ENCODE results near the gene ORM1.

Gene ORM1

DNA sequence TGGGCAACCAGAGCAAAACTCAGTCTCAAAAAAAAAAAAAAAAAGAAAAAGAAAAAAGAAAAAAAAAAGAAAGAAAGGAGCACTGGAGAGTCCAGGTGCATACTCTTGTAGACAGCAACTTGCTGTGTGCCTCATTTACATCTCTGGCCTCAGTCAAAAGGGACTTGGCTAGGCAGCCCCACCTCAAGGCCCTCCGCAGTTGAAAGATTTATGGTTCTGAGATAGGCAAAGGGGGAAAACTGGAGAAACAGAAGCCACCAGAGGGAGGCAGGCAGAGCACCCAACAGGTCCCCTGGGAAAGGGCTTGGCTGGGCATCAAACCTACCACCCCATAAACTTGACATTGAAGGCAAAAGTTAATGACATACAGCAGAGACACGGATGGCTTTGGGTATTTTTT is 12.8 kb downstream of the ORM1 start:
- TF ChIP-seq CTBP1 (IDR thresholded peaks at IDR 0.05; ENCODE audit: borderline replicate concordance) = no peak
- TF ChIP-seq LEF1 (IDR thresholded peaks at IDR 0.05; ENCODE audit: borderline replicate concordance) = no peak
- no peak for TF ChIP-seq L3MBTL2 (conservative IDR thresholded peaks at IDR 0.05)
- no peak for TF ChIP-seq ELF4 (IDR thresholded peaks at IDR 0.05)
- no peak for TF ChIP-seq BHLHE40 (IDR thresholded peaks at IDR 0.05; ENCODE audit: borderline replicate concordance)
- no peak for TF ChIP-seq HDGF (IDR thresholded peaks at IDR 0.05; ENCODE audit: borderline replicate concordance)
- no peak for TF ChIP-seq SP1 (IDR thresholded peaks at IDR 0.05)
- no peak for TF ChIP-seq FOXK2 (IDR thresholded peaks at IDR 0.05)
- no peak for TF ChIP-seq SUZ12 (IDR thresholded peaks at IDR 0.05)
- no peak for TF ChIP-seq ZNF384 (IDR thresholded peaks at IDR 0.05)
- TF ChIP-seq, protein P1, sequence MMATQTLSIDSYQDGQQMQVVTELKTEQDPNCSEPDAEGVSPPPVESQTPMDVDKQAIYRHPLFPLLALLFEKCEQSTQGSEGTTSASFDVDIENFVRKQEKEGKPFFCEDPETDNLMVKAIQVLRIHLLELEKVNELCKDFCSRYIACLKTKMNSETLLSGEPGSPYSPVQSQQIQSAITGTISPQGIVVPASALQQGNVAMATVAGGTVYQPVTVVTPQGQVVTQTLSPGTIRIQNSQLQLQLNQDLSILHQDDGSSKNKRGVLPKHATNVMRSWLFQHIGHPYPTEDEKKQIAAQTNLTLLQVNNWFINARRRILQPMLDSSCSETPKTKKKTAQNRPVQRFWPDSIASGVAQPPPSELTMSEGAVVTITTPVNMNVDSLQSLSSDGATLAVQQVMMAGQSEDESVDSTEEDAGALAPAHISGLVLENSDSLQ (IDR thresholded peaks at IDR 0.05) = no peak
- TF ChIP-seq ARNT (IDR thresholded peaks at IDR 0.05) = no peak
- no peak for TF ChIP-seq FOXA1 (IDR thresholded peaks at IDR 0.05)
- no peak for TF ChIP-seq TARDBP (IDR thresholded peaks at IDR 0.05)
- no peak for TF ChIP-seq FOXM1 (IDR thresholded peaks at IDR 0.05; ENCODE audit: borderline replicate concordance)
- no peak for DNase-seq (ENCODE audit: extremely low spot score)
- POLR2A ChIA-PET = no interaction called here
- CTCF ChIA-PET = interaction anchor here (0.7 kb wide), 1 partner anchor 283 kb away, joined by 6 read pairs; no protein-coding TSS in a partner anchor

DNA sequence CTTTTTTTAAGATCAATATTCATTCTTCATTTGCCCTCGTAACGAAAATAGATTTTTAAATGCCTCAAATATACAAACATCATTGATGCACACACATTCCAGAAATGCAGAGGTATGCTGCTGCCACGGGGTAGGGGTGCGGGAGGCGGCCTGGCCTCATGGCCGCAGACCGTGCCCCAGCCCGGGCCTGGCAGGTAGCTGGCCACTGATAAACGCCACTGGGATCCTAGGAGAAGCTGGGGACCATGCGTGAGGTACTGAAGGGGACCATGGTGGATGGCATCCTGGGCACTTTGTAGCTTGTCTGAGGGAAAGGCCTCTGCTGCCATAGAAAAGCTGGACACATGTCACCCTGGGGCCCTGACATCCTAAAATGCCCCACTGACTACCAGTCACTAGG is 13.3 kb downstream of the ORM1 start:
- TF ChIP-seq ELF4 (IDR thresholded peaks at IDR 0.05) = no peak
- no peak for TF ChIP-seq FOXM1 (IDR thresholded peaks at IDR 0.05; ENCODE audit: borderline replicate concordance)
- no peak for TF ChIP-seq SUZ12 (IDR thresholded peaks at IDR 0.05)
- no peak for TF ChIP-seq CTBP1 (IDR thresholded peaks at IDR 0.05; ENCODE audit: borderline replicate concordance)
- no peak for TF ChIP-seq FOXA1 (IDR thresholded peaks at IDR 0.05)
- no peak for TF ChIP-seq BHLHE40 (IDR thresholded peaks at IDR 0.05; ENCODE audit: borderline replicate concordance)
- TF ChIP-seq TARDBP (IDR thresholded peaks at IDR 0.05) = no peak
- TF ChIP-seq HDGF (IDR thresholded peaks at IDR 0.05; ENCODE audit: borderline replicate concordance) = no peak
- TF ChIP-seq ARNT (IDR thresholded peaks at IDR 0.05) = no peak
- no peak for TF ChIP-seq NFRKB (IDR thresholded peaks at IDR 0.05)
- TF ChIP-seq, protein P1 (IDR thresholded peaks at IDR 0.05) = no peak
- no peak for TF ChIP-seq L3MBTL2 (conservative IDR thresholded peaks at IDR 0.05)
- TF ChIP-seq FOXK2 (IDR thresholded peaks at IDR 0.05) = no peak
- no peak for TF ChIP-seq ZNF384 (IDR thresholded peaks at IDR 0.05)
- TF ChIP-seq LEF1 (IDR thresholded peaks at IDR 0.05; ENCODE audit: borderline replicate concordance) = no peak
- no peak for TF ChIP-seq SP1 (IDR thresholded peaks at IDR 0.05)
- ChIA-PET POLR2A (no interaction called here), CTCF (no interaction called here)
- DNase-seq (ENCODE audit: extremely low spot score) = no peak

- DNase-seq (ENCODE audit: extremely low spot score) = no peak
- ChIA-PET POLR2A (no interaction called here), CTCF (no interaction called here)
- no peak for TF ChIP-seq ELF4 (IDR thresholded peaks at IDR 0.05)
- no peak for TF ChIP-seq FOXM1 (IDR thresholded peaks at IDR 0.05; ENCODE audit: borderline replicate concordance)
- no peak for TF ChIP-seq HDGF (IDR thresholded peaks at IDR 0.05; ENCODE audit: borderline replicate concordance)
- TF ChIP-seq FOXK2 (IDR thresholded peaks at IDR 0.05) = no peak
- no peak for TF ChIP-seq BHLHE40 (IDR thresholded peaks at IDR 0.05; ENCODE audit: borderline replicate concordance)
- TF ChIP-seq LEF1 (IDR thresholded peaks at IDR 0.05; ENCODE audit: borderline replicate concordance) = no peak
- TF ChIP-seq, protein P1 (IDR thresholded peaks at IDR 0.05) = no peak
- no peak for TF ChIP-seq CTBP1 (IDR thresholded peaks at IDR 0.05; ENCODE audit: borderline replicate concordance)
- TF ChIP-seq ARNT (IDR thresholded peaks at IDR 0.05) = no peak
- no peak for TF ChIP-seq ZNF384 (IDR thresholded peaks at IDR 0.05)
Observed at GRCh38 chr9:114336699-114337395, 13.9 kb downstream of the ORM1 start.

DNA sequence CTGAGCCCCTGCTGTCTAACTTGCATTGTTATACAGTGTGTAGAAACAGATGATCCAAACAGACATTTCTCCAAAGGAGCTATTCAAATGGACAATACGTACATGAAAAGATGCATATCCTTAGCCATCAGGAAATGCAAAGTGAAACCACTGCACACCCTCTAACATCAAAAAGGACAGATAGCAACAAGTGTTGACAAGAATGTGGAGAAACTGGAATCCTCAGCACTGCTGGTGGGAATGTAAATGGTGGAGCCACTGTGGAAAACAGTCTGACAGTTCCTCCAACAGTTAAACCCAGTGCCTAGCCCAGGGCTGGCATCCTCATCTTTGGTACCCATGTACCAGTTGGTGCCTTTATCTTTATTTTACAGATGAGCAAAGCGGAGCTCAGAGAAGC is 15.3 kb downstream of the ORM1 start:
- CTCF ChIA-PET = interaction anchor here (0.9 to 1.5 kb wide), 2 partner anchors 9 to 315 kb away, joined by 3 to 5 read pairs; no protein-coding TSS in a partner anchor
- TF ChIP-seq, protein P1 (IDR thresholded peaks at IDR 0.05) = no peak
- TF ChIP-seq SUZ12 (IDR thresholded peaks at IDR 0.05) (no peak), L3MBTL2 (conservative IDR thresholded peaks at IDR 0.05) (no peak), FOXM1 (IDR thresholded peaks at IDR 0.05; ENCODE audit: borderline replicate concordance) (no peak), ELF4 (IDR thresholded peaks at IDR 0.05) (no peak), CTBP1 (IDR thresholded peaks at IDR 0.05; ENCODE audit: borderline replicate concordance) (no peak), SP1 (IDR thresholded peaks at IDR 0.05) (no peak), HDGF (IDR thresholded peaks at IDR 0.05; ENCODE audit: borderline replicate concordance) (no peak), ZNF384 (IDR thresholded peaks at IDR 0.05) (no peak), NFRKB (IDR thresholded peaks at IDR 0.05) (no peak), LEF1 (IDR thresholded peaks at IDR 0.05; ENCODE audit: borderline replicate concordance) (no peak), BHLHE40 (IDR thresholded peaks at IDR 0.05; ENCODE audit: borderline replicate concordance) (no peak), FOXK2 (IDR thresholded peaks at IDR 0.05) (no peak)
- no peak for DNase-seq (ENCODE audit: extremely low spot score)
- POLR2A ChIA-PET = no interaction called here

Measured in HEK293T (cell line).